H1 (cell line): ENCODE data around the gene ADGRB2. TPM values are rescaled to one million over a fixed set of nuclear protein-coding genes. Genes with fewer than 3 reads are reported as not detected.
A peak's percentile ranks its signal among the peaks of the same experiment; 100 is the strongest.

Source experiments
- HDAC6 ChIP-seq: IDR thresholded peaks from one replicate; pipeline ENCODE4 v1.7.1; 2012; ENCODE audit warnings: low read depth, mild to moderate bottlenecking, inconsistent platforms, low read length, moderate library complexity
- JUND ChIP-seq: IDR thresholded peaks from 2 replicates; pipeline ENCODE4 v1.6.1; 2011; ENCODE audit warnings: mild to moderate bottlenecking, improper control_type of control experiment, low read length
- MAFK ChIP-seq: IDR thresholded peaks from 2 replicates; pipeline ENCODE4 v1.6.1; 2012; ENCODE audit warnings: low read depth, mild to moderate bottlenecking, improper control_type of control experiment, low read length
- PHF8 ChIP-seq: fragments of 200-600 bp; sonication (generic); conservative IDR thresholded peaks from 2 replicates; pipeline ENCODE4 v1.7.1; 2012; ENCODE audit warnings: low read depth, mild to moderate bottlenecking, inconsistent platforms, low read length, moderate library complexity
- POLR2A ChIP-seq, 2 experiments: IDR thresholded peaks; 1 replicate in 1 of 2; 2 replicates in 1 of 2; pipeline ENCODE4 v1.6.1; 2011; ENCODE audit warnings: low read depth in 2 of 2, low read length in 2 of 2, mild to moderate bottlenecking in 2 of 2; ENCODE audit errors: control extremely low read depth in 1 of 2
- TEAD4 ChIP-seq: IDR thresholded peaks from 2 replicates; pipeline ENCODE4 v1.6.1; 2012; ENCODE audit warnings: low read depth, low read length, inconsistent platforms, mixed read lengths
- YY1 ChIP-seq: IDR thresholded peaks from 2 replicates; pipeline ENCODE4 v1.6.1; 2011; ENCODE audit warnings: low read depth, mild to moderate bottlenecking, low read length
- polyA plus RNA-seq, 7 experiments: library from polyadenylated mRNA; depleted of rRNA in 3 of 7; stranded (reverse) in 5 of 7; unstranded in 2 of 7; fragments of >200 nt in 5 of 7; fragments of 200-250 nt in 2 of 7; gene quantifications; 1 replicate in 5 of 7; 2 replicates in 1 of 7; 4 replicates in 1 of 7; pipeline versions ENCODE4 v1.2.1 to v1.2.3, GENCODE V29; 2011 to 2013; ENCODE audit warnings: missing spikeins in 2 of 7, mixed read lengths in 2 of 7
- total RNA-seq: library from RNA; stranded (reverse); fragmentation: NEBNext Ultra II Directional; extraction: Animal tissue kit (Norgen Biotek cat#: 25700); gene quantifications from 2 replicates; pipeline ENCODE4 v1.2.1, GENCODE V29; 2021
- TF ChIP-seq, protein P1 (sequence below): fragments of 300-600 bp; sonication (generic); IDR thresholded peaks from 2 replicates; pipeline ENCODE4 v1.7.1; 2012; ENCODE audit warnings: low read length, moderate library complexity, mild to moderate bottlenecking, inconsistent platforms; ENCODE audit not compliant: insufficient replicate concordance
- TF ChIP-seq, protein P2 (sequence below): IDR thresholded peaks from 2 replicates; pipeline ENCODE4 v1.6.1; 2012; ENCODE audit warnings: low read length, inconsistent platforms

Gene ADGRB2
- total and polyA plus RNA-seq, 2 of the 8 experiments (the other 6 are each of a cell fraction or from before 2014, with no cell fraction given): 15.6 to 26.2 TPM

DNA sequence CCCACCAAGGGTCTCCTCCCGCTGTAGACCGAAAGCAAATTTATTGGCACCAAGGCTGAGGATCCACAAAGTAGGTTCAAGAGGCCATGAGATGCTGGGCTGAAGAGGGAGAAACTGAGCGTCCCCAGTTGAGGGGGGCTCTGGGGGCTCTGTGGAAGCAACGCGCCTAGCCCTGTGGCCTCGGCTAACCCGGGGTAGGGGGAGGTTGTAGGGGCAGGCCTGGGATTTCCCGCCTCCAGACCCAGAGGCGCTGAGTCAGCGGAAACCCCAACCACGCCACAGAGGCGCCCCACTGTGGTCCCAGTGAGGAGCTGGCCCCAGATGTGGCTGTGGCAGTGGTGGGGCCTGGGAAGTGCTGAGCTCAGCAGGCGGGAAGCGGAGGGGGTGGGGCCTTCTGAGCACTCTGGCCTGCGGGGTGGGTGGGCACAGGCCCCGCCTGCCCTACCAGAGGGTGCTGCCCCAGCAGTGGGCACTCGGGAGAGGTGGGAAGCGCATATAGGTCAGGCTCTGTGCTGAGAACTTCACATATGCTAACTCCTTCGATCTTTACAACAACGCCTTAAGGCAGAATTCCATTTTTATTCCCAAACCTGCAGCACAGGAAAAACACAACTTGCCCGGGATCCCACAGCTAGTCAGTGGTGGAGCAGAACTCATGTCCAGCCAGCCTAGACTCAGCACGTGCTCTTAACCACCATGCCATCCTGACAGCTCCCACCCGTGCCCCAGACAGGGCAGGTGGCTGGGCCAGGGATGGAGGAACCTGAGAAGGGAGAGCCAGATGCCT lies 58.9 kb downstream of the ADGRB2 start (continued):
- TF ChIP-seq JUND: no peak
- TF ChIP-seq TEAD4: no peak
- TF ChIP-seq PHF8: no peak; the same call in 1 of the 2 replicates
- TF ChIP-seq MAFK: peak; percentile 98
- TF ChIP-seq, protein P1, sequence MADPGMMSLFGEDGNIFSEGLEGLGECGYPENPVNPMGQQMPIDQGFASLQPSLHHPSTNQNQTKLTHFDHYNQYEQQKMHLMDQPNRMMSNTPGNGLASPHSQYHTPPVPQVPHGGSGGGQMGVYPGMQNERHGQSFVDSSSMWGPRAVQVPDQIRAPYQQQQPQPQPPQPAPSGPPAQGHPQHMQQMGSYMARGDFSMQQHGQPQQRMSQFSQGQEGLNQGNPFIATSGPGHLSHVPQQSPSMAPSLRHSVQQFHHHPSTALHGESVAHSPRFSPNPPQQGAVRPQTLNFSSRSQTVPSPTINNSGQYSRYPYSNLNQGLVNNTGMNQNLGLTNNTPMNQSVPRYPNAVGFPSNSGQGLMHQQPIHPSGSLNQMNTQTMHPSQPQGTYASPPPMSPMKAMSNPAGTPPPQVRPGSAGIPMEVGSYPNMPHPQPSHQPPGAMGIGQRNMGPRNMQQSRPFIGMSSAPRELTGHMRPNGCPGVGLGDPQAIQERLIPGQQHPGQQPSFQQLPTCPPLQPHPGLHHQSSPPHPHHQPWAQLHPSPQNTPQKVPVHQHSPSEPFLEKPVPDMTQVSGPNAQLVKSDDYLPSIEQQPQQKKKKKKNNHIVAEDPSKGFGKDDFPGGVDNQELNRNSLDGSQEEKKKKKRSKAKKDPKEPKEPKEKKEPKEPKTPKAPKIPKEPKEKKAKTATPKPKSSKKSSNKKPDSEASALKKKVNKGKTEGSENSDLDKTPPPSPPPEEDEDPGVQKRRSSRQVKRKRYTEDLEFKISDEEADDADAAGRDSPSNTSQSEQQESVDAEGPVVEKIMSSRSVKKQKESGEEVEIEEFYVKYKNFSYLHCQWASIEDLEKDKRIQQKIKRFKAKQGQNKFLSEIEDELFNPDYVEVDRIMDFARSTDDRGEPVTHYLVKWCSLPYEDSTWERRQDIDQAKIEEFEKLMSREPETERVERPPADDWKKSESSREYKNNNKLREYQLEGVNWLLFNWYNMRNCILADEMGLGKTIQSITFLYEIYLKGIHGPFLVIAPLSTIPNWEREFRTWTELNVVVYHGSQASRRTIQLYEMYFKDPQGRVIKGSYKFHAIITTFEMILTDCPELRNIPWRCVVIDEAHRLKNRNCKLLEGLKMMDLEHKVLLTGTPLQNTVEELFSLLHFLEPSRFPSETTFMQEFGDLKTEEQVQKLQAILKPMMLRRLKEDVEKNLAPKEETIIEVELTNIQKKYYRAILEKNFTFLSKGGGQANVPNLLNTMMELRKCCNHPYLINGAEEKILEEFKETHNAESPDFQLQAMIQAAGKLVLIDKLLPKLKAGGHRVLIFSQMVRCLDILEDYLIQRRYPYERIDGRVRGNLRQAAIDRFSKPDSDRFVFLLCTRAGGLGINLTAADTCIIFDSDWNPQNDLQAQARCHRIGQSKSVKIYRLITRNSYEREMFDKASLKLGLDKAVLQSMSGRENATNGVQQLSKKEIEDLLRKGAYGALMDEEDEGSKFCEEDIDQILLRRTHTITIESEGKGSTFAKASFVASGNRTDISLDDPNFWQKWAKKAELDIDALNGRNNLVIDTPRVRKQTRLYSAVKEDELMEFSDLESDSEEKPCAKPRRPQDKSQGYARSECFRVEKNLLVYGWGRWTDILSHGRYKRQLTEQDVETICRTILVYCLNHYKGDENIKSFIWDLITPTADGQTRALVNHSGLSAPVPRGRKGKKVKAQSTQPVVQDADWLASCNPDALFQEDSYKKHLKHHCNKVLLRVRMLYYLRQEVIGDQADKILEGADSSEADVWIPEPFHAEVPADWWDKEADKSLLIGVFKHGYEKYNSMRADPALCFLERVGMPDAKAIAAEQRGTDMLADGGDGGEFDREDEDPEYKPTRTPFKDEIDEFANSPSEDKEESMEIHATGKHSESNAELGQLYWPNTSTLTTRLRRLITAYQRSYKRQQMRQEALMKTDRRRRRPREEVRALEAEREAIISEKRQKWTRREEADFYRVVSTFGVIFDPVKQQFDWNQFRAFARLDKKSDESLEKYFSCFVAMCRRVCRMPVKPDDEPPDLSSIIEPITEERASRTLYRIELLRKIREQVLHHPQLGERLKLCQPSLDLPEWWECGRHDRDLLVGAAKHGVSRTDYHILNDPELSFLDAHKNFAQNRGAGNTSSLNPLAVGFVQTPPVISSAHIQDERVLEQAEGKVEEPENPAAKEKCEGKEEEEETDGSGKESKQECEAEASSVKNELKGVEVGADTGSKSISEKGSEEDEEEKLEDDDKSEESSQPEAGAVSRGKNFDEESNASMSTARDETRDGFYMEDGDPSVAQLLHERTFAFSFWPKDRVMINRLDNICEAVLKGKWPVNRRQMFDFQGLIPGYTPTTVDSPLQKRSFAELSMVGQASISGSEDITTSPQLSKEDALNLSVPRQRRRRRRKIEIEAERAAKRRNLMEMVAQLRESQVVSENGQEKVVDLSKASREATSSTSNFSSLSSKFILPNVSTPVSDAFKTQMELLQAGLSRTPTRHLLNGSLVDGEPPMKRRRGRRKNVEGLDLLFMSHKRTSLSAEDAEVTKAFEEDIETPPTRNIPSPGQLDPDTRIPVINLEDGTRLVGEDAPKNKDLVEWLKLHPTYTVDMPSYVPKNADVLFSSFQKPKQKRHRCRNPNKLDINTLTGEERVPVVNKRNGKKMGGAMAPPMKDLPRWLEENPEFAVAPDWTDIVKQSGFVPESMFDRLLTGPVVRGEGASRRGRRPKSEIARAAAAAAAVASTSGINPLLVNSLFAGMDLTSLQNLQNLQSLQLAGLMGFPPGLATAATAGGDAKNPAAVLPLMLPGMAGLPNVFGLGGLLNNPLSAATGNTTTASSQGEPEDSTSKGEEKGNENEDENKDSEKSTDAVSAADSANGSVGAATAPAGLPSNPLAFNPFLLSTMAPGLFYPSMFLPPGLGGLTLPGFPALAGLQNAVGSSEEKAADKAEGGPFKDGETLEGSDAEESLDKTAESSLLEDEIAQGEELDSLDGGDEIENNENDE: no peak
- TF ChIP-seq, protein P2, sequence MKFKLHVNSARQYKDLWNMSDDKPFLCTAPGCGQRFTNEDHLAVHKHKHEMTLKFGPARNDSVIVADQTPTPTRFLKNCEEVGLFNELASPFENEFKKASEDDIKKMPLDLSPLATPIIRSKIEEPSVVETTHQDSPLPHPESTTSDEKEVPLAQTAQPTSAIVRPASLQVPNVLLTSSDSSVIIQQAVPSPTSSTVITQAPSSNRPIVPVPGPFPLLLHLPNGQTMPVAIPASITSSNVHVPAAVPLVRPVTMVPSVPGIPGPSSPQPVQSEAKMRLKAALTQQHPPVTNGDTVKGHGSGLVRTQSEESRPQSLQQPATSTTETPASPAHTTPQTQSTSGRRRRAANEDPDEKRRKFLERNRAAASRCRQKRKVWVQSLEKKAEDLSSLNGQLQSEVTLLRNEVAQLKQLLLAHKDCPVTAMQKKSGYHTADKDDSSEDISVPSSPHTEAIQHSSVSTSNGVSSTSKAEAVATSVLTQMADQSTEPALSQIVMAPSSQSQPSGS: no peak
- TF ChIP-seq POLR2A (IDR thresholded peaks at IDR 0.05; ENCODE audit: control extremely low read depth in 1 of 2, low read depth in 2 of 2, low read length in 2 of 2): no peak
- no peak for TF ChIP-seq YY1
- no peak for TF ChIP-seq HDAC6
